Activated naive CD4-positive, alpha-beta T cell treated with anti-CD3 and anti-CD28 coated beads, Interleukin-2, amount 50 U/mL, for 72 hours (primary cell): ENCODE results near the gene LINC00237. TPM values are rescaled to one million over a fixed set of nuclear protein-coding genes. Genes with fewer than 3 reads are reported as not detected.

Source experiments
- ATAC-seq, 2 donors: fragments of 150-1000 bp; cut with Tn5 transposase; 2 replicates each; pipeline ENCODE4 v1.10.0; 2021; ENCODE audit warnings: mild to moderate bottlenecking in 2 of 2, moderate library complexity in 2 of 2
- DNase-seq, 2 donors: peaks; one replicate each; pipeline ENCODE4 v3.0.0; 2021 to 2022; ENCODE audit warnings: low spot score in 2 of 2
- H3K27ac Mint-ChIP-seq, 2 donors: one replicate each; pipeline ENCODE4 v1.8.0; 2022; ENCODE audit warnings: mild to moderate bottlenecking in 2 of 2, mixed read lengths in 2 of 2
- H3K36me3 Mint-ChIP-seq, 2 donors: one replicate each; pipeline ENCODE4 v1.8.0; 2022; ENCODE audit warnings: mixed read lengths in 2 of 2
- H3K9me3 Mint-ChIP-seq, 2 donors: one replicate each; pipeline ENCODE4 v1.8.0; 2022; ENCODE audit warnings: mixed read lengths in 2 of 2
- total RNA-seq, 2 donors: library from RNA; stranded (reverse); gene quantifications; one replicate each; pipeline ENCODE4 v1.2.3, GENCODE V29; 2022

LINC00237 gene
- total RNA-seq, 2 donors from 2014 or later = not detected

DNA sequence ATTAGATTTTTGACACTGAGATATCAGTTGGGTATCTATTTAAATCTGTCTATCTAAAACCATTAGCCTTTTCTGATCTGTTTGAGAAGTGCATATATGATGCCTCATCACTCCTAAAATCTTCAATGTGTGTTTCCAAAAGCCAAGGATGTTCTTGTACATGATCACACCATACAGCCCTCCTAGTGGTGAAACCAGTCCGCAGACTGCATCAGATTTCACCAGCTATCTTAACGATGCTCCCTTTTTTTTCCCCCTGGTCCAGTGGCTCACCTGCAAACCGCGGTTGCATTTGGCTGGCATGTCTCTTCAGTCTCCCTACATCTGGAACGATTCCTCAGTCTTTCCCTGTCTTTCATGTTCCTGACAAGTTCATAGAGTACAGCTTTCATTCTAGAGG, 23.7 kb upstream of the LINC00237 start:
- DNase-seq (no peak), ATAC-seq (no peak)
- Mint-ChIP-seq H3K36me3 (peaks cover 0 to 2% of the 10 kb centered on the region in 2 donors), H3K9me3 (no peaks in the 10 kb centered on the region), H3K27ac (no peak overlapping the region)

DNA sequence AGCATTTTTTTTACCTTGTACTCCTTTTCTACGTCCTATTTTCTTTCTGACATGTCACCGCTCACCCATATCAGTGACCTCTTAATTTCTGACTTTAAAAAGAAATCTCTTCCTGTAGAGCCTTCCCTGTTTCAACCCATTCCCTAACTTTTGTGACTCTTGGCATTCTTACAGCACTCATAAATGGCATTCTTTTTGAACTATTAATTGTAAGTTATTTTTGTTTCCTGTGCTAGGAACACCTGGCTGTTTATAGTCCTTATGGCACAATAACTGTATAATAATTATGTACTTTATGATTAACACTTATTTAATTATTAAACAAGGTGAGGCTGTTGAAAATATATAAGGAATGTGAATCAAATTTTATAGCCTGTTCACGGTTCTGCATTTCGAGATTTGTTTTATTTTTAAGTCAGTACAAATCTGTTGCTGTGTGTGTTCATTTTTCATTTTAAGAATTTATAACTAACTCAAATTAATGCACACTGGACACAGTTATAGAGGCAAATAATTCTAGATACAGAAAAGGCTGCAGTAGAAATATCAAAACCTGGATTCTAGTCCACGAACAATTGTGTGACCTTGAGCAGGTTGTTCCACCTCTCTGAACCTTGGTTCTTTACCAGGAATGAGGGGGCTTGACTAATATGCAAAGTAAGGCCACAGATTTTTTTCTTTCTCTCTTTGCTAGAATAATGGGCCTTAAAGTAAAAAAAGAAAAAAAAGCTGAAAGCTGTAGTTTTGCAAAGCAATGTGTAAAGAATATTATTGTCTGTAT, 21.2 kb upstream of the LINC00237 start:
- peak overlapping the region in 1 of 2 donors; percentile 85 for H3K27ac Mint-ChIP-seq
- ATAC-seq (no peak), DNase-seq (no peak)
- no peaks in the 10 kb centered on the region for H3K9me3 Mint-ChIP-seq
- H3K36me3 Mint-ChIP-seq = no peaks in the 10 kb centered on the region

DNA sequence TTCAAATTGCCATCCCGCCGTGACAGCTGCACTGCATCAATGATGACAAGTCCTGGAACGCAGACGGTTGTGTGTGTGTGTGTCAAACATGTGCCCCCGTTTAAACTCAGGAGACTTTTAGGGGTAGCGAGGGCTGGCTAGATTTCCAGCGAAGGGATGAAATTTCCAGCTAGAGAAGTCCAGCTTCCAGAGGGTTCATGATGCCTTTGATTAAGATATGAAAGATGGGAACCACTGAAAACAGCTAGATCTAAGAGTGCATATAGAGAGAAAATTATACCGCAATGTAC, 20.4 kb upstream of the LINC00237 start:
- DNase-seq = no peak
- H3K36me3 Mint-ChIP-seq = no peaks in the 10 kb centered on the region
- H3K9me3 Mint-ChIP-seq = no peaks in the 10 kb centered on the region
- peak overlapping the region; percentile 85 for H3K27ac Mint-ChIP-seq
- no peak for ATAC-seq

GRCh38 chr20:21125849-21126580, 19.9 kb upstream of the LINC00237 start, which contains the start of gene KIZ:
KIZ (plus strand) TSS chr20:21126082; CDS start chr20:21126116, 34 bp downstream.
- H3K36me3 Mint-ChIP-seq = no peaks in the 10 kb centered on the region
- no peaks in the 10 kb centered on the region for H3K9me3 Mint-ChIP-seq
- peak; percentile 95 to 99 for DNase-seq
- peak; percentile 97 for ATAC-seq
- peak within 1 kb of the TSS; percentile 85 for H3K27ac Mint-ChIP-seq

GRCh38 chr20:21125072-21125848, 19.1 kb upstream of the LINC00237 start:
- no peaks in the 10 kb centered on the region for H3K36me3 Mint-ChIP-seq
- DNase-seq = no peak
- peak; percentile 1 to 19 for ATAC-seq
- peak overlapping the region; percentile 7 to 8 for H3K27ac Mint-ChIP-seq
- H3K9me3 Mint-ChIP-seq = no peaks in the 10 kb centered on the region

- no peaks in the 10 kb centered on the region for H3K36me3 Mint-ChIP-seq
- DNase-seq (no peak), ATAC-seq (no peak)
- no peak overlapping the region for H3K27ac Mint-ChIP-seq
- H3K9me3 Mint-ChIP-seq = no peaks in the 10 kb centered on the region
These were observed 18.0 kb upstream of the LINC00237 start for GRCh38 chr20:21124190-21124589.

DNA sequence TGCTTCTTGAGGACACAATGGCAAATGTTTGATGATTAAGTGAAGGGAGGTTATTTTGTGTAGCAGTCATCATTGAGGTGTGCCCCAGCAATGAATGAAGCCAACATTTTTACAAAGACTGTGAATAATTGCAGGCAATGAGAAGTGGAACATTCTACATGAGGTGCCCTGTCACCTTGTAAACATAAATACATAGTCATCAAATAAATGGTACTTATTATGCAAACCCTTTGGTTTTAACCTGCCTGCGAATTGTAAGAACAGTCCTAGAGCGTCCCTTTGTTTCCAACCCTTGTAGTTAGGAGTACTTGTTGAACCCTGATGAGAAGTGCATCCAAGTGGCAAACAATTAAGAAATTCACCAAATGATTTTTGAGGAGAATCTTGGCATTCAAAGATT, 12.6 kb upstream of the LINC00237 start:
- DNase-seq (no peak), ATAC-seq (no peak)
- Mint-ChIP-seq H3K36me3 (no peaks in the 10 kb centered on the region), H3K9me3 (no peaks in the 10 kb centered on the region), H3K27ac (no peak overlapping the region)

- H3K27ac Mint-ChIP-seq = no peak overlapping the region
- ATAC-seq (no peak), DNase-seq (no peak)
- H3K36me3 Mint-ChIP-seq = no peaks in the 10 kb centered on the region
- no peaks in the 10 kb centered on the region for H3K9me3 Mint-ChIP-seq
These were observed 12.0 kb upstream of the LINC00237 start for GRCh38 chr20:21118138-21118537.

DNA sequence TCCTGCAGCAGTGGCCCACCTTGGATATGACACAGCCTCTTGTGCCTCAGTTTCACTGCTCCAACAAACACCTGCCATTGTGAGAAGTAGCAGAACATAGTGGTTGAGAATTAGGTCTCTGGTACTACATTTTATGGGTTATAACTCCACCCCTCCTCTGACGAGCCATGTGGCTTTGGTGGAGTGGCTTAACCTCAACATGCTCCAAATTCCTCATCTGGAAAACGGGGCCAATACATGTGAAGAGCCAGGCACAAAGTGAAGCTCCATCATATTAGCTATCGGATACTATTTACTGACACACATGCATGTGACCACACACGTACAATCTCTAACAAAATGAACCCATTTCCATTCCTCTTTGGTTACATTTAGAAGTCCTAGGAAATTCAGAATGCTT, 11.4 kb upstream of the LINC00237 start:
- Mint-ChIP-seq H3K36me3 (no peaks in the 10 kb centered on the region), H3K27ac (no peak overlapping the region), H3K9me3 (no peaks in the 10 kb centered on the region)
- ATAC-seq (no peak), DNase-seq (no peak)

GRCh38 chr20:21114584-21114983, 8.4 kb upstream of the LINC00237 start:
- DNase-seq (no peak), ATAC-seq (no peak)
- no peaks in the 10 kb centered on the region for H3K9me3 Mint-ChIP-seq
- no peaks in the 10 kb centered on the region for H3K36me3 Mint-ChIP-seq
- H3K27ac Mint-ChIP-seq = no peak overlapping the region

- no peak for ATAC-seq
- Mint-ChIP-seq H3K9me3 (no peaks in the 10 kb centered on the region), H3K36me3 (no peaks in the 10 kb centered on the region), H3K27ac (no peak overlapping the region)
- no peak for DNase-seq
These were observed 7.5 kb upstream of the LINC00237 start for GRCh38 chr20:21113697-21114096.

DNA sequence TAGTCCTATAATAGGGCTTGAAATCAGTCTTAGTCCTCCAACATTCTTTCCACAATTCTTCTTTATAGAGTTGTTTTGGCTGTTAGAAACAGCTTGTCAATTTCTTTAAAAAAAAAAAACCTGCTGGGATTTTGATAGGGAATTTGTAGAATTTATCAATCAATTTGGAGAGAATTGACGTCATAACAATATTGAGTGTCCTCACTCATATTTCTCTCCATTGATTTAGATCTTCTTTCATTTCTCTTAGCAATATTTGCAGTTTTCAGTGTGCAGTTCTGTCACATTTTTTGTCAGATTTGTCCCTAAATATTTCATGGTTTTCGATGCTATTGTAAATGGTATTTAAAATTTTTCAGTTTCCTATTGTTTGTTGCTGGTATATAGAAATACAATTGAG, 5.3 kb upstream of the LINC00237 start:
- Mint-ChIP-seq H3K27ac (no peak overlapping the region), H3K9me3 (no peaks in the 10 kb centered on the region), H3K36me3 (peaks cover 0 to 4% of the 10 kb centered on the region in 2 donors)
- ATAC-seq (no peak), DNase-seq (no peak)

DNA sequence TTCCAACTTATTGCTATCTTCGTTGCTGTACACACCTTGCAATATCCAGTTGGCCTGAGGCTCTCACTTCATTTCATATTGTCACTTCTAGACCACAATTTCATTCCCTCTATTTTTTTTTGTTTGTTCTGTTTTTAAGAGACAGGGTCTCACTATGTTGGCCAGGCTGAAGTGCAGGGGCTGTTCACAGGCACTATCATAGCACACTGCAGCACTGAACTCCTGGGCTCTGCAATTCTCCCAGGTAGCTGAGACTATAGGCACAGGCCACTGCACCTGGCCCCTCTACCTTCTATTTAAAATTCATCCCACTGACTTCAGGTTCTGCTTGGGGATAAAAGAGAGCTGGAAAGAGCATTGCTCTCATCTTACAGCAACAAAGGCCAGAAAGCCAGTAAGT, 4.7 kb upstream of the LINC00237 start:
- Mint-ChIP-seq H3K27ac (no peak overlapping the region), H3K9me3 (no peaks in the 10 kb centered on the region), H3K36me3 (peaks cover 0 to 6% of the 10 kb centered on the region in 2 donors)
- ATAC-seq = no peak
- DNase-seq = no peak

GRCh38 chr20:21109144-21109543, 3.0 kb upstream of the LINC00237 start:
- Mint-ChIP-seq H3K36me3 (peaks cover 0 to 6% of the 10 kb centered on the region in 2 donors), H3K9me3 (no peaks in the 10 kb centered on the region), H3K27ac (no peak overlapping the region)
- ATAC-seq (no peak), DNase-seq (no peak)

DNA sequence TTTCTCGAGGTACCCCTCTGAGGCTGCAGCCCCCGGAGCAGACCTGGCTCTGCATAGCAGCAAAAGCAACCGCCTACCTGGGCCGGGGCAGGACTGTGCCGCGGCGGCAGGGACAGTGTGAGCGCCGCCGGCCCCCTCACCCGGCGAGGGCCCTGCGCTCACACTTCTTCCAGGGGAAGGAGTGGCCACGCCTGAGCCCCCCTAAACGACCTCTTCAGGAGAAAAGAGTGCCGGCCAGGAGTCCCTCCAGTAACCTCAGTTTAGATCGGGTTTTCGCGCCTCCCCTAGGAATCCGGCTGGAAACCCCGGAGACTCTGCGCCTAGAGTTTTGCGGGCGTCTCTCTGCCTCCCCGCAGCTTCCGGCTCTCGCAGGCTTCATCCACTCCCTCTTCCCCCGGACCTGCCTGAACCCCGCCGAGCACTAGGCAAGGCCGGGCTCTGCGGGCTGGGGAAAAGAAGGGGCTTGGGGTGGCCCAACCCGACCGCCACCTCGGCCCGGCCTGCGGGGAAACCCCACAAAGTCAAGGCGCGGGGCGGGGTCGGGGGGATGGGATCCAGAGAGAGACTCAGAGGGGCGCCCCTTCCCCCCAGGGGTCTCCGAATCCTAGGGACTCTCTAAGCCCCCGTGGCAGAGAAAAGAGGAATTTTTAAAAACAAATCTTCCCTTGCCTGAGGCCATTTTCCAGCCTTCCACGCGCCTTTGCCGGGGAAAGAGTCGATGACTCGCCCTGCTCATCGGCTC, 558 bp downstream of the LINC00237 start:
- Mint-ChIP-seq H3K9me3 (no peaks in the 10 kb centered on the region), H3K27ac (no peak overlapping the region), H3K36me3 (peaks cover 4 to 14% of the 10 kb centered on the region in 2 donors)
- ATAC-seq (no peak), DNase-seq (peak in 1 of 2 donors; percentile 18)

DNA sequence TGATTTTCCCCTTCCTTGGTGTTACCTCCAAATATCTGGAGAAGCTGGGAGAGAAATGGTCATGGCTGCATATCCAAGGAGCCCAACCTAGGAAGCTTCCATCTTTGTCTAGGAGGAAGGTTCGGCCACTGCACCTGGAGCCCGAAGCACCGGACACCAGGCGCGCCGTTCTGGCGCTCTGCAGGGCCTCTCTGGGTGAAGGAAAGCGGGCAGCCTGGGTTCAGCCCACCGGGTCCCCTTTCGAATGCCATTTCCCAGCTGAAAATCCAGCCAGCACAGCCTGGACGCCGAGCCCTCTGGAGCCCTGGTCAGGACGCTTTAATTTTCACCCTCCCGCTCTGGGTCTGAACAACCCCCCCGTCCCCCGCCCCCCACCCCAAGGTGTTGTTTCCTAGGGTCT, 1.2 kb downstream of the LINC00237 start:
- Mint-ChIP-seq H3K9me3 (no peaks in the 10 kb centered on the region), H3K27ac (no peak overlapping the region), H3K36me3 (peaks cover 5 to 16% of the 10 kb centered on the region in 2 donors)
- ATAC-seq = no peak
- no peak for DNase-seq

DNA sequence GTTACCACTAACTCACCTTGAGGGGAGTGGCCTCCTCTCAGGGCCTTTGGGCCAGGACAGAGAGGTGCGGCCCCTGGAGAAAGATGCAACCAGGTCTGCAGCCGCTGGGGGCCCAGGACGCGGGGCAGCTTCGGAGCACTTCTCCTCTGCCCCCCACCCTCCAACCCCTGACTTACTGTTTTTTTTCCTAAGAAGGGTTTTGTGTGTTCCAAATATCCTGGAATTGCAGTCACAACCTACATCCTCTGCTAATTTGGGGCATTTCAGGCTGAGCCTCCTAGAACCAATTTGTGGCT, 1.7 kb downstream of the LINC00237 start:
- Mint-ChIP-seq H3K27ac (no peak overlapping the region), H3K9me3 (no peaks in the 10 kb centered on the region), H3K36me3 (peaks cover 5 to 16% of the 10 kb centered on the region in 2 donors)
- DNase-seq (peak in 1 of 2 donors; percentile 12), ATAC-seq (no peak)
